GM12878 (cell line): ENCODE results near the gene CENATAC. TPM values are rescaled to one million over a fixed set of nuclear protein-coding genes. Genes with fewer than 3 reads are reported as not detected.

ENCODE experiments used
- ATAC-seq: fragments of 200-7000 bp; cut with Tn5 transposase; 3 replicates; pipeline ENCODE4 v1.9.1; 2020; ENCODE audit warnings: mild to moderate bottlenecking, moderate library complexity
- BruUV-seq: library from RNA; stranded (reverse); fragments of 400-500 nt; replicated peaks from 2 replicates; lab custom pipeline; 2021; lab: Mats Ljungman, UMichigan
- CTCF ChIA-PET: fragments of 300-600 bp; sonication (Branson Sonifier 250); formaldehyde crosslinking; extraction: SDS; loops from one replicate; lab custom pipeline; 2021; ENCODE audit warnings: inconsistent platforms; lab: Yijun Ruan, JAX
- POLR2A ChIA-PET: fragments of 350-600 bp; formaldehyde crosslinking; extraction: SDS; loops from one replicate; lab custom pipeline; 2021; ENCODE audit warnings: inconsistent platforms; lab: Charles Lee
- RAD21 ChIA-PET: fragments of 300-600 bp; sonication (Branson Sonifier 250); formaldehyde crosslinking; loops from one replicate; lab custom pipeline; 2023; ENCODE audit warnings: antibody characterized with exemption; ENCODE audit not compliant: unreplicated experiment; lab: Charles Lee
- SMC1A ChIA-PET: fragments of 300-600 bp; sonication (Branson Sonifier 250); formaldehyde crosslinking; loops from one replicate; lab custom pipeline; 2023; ENCODE audit not compliant: unreplicated experiment, uncharacterized antibody; lab: Charles Lee
- DNase-seq: peaks from one replicate; pipeline ENCODE4 v3.0.0-alpha.2; 2011; ENCODE audit warnings: low read depth, low spot score
- FAIRE-seq: peaks from 3 replicates; lab custom pipeline; 2011; peaks lifted over from hg19 to GRCh38; lab: Jason Lieb, UNC
- H2AFZ ChIP-seq: 2 replicates; pipeline ENCODE4 v1.6.0; 2011; ENCODE audit warnings: low read depth, low read length, control low read depth; ENCODE audit not compliant: control insufficient read depth
- H3K27ac ChIP-seq: 2 replicates; pipeline ENCODE4 v1.5.1; 2011; ENCODE audit warnings: control low read depth; ENCODE audit not compliant: control insufficient read depth, insufficient read depth
- H3K27me3 ChIP-seq, 2 experiments: replicated peaks in 1 of 2; 2 replicates each; pipeline versions ENCODE4 v1.6.0 to v1.6.1; 2011; ENCODE audit warnings: low read length in 1 of 2; ENCODE audit not compliant: control insufficient read depth in 2 of 2, insufficient read depth in 2 of 2
- H3K36me3 ChIP-seq, 2 experiments: 2 replicates each; pipeline ENCODE4 v1.5.1; 2011; ENCODE audit warnings: low read length in 1 of 2; ENCODE audit not compliant: control insufficient read depth in 2 of 2, insufficient read depth in 2 of 2
- H3K4me1 ChIP-seq: 2 replicates; pipeline ENCODE4 v1.6.1; 2011; ENCODE audit warnings: mild to moderate bottlenecking, low read length, moderate library complexity, mixed read lengths; ENCODE audit not compliant: control insufficient read depth, insufficient read depth
- H3K4me2 ChIP-seq: 2 replicates; pipeline ENCODE4 v1.6.0; 2011; ENCODE audit warnings: control low read depth; ENCODE audit not compliant: control insufficient read depth, insufficient read depth
- H3K4me3 ChIP-seq: fragments of 200-600 bp; sonication (generic); 2 replicates; pipeline ENCODE4 v1.5.1; 2016
- H3K79me2 ChIP-seq: 2 replicates; pipeline ENCODE4 v1.6.0; 2011; ENCODE audit warnings: low read length; ENCODE audit not compliant: control insufficient read depth, insufficient read depth
- H3K9ac ChIP-seq: 2 replicates; pipeline ENCODE4 v1.8.0; 2011; ENCODE audit warnings: low read length, control low read depth, mixed read lengths; ENCODE audit not compliant: control insufficient read depth, insufficient read depth
- H3K9me3 ChIP-seq: replicated peaks from 3 replicates; pipeline ENCODE4 v1.5.1; 2011; ENCODE audit warnings: mild to moderate bottlenecking, low read length; ENCODE audit not compliant: control insufficient read depth, insufficient read depth
- H4K20me1 ChIP-seq: 2 replicates; pipeline ENCODE4 v1.6.0; 2011; ENCODE audit not compliant: control insufficient read depth, insufficient read depth
- ATF3 ChIP-seq: IDR thresholded peaks from 2 replicates; pipeline ENCODE4 v1.6.1; 2011; ENCODE audit warnings: low read depth, mild to moderate bottlenecking, low read length, moderate library complexity, borderline replicate concordance; ENCODE audit errors: extremely low read depth
- IRF5 ChIP-seq: fragments of 450-650 bp; IDR thresholded peaks from 2 replicates; pipeline ENCODE4 v1.6.1; 2017; ENCODE audit warnings: borderline replicate concordance
- NFXL1 ChIP-seq: fragments of 450-650 bp; IDR thresholded peaks from 2 replicates; pipeline ENCODE4 v1.6.1; 2017; ENCODE audit warnings: antibody characterized with exemption, mild to moderate bottlenecking, borderline replicate concordance
- POU2F2 ChIP-seq: IDR thresholded peaks from 3 replicates; pipeline ENCODE4 v1.6.1; 2011; ENCODE audit warnings: low read depth, mild to moderate bottlenecking, low read length, borderline replicate concordance
- RAD21 ChIP-seq: IDR thresholded peaks from 2 replicates; pipeline ENCODE4 v1.6.1; 2011; ENCODE audit warnings: mild to moderate bottlenecking, low read depth, low read length, moderate library complexity; ENCODE audit not compliant: insufficient read depth
- SUPT20H ChIP-seq: IDR thresholded peaks from 2 replicates; pipeline ENCODE4 v1.6.1; 2011; ENCODE audit warnings: low read depth, mild to moderate bottlenecking, low read length, moderate library complexity, borderline replicate concordance; ENCODE audit not compliant: control insufficient read depth
- WGBS: methylation state at CpG from one replicate; pipeline ENCODE4 v1.1.6; 2016; ENCODE audit warnings: low lambda C conversion rate; ENCODE audit not compliant: insufficient replicate concordance, insufficient coverage; ENCODE audit errors: missing lambda C conversion rate; 5-methylcytosine and 5-hydroxymethylcytosine counted together
- in situ Hi-C: fragments of 300-500 bp; cut with MboI; formaldehyde crosslinking; loops from 9 replicates; pipeline ENCODE4 v1.14.3; 2018; ENCODE audit warnings: mixed read lengths
- intact Hi-C: fragments of 100-400 bp; cut with micrococcal nuclease; formaldehyde crosslinking; loops from one replicate; pipeline ENCODE4 v1.14.2; 2022; ENCODE audit not compliant: unreplicated experiment
- polyA plus RNA-seq, 11 experiments: library from polyadenylated mRNA; depleted of rRNA in 4 of 11; unstranded in 6 of 11; stranded (reverse) in 5 of 11; fragments of >200 nt; fragmentation: Nextera tagmentation in 4 of 11; fragmentation: Illumina TruSeq in 1 of 11; extraction: Ambion mirVana in 4 of 11; extraction: Trizol in 1 of 11; gene quantifications; 1 replicate in 1 of 11; 2 replicates in 10 of 11; pipeline versions ENCODE4 v1.2.1 to v1.2.3, GENCODE V29; 2011 to 2016; ENCODE audit warnings: inconsistent platforms in 2 of 11, missing spikeins in 2 of 11, low read depth in 1 of 11
- total RNA-seq, 4 experiments: library from RNA; depleted of rRNA in 3 of 4; stranded (reverse); fragments of >200 nt in 3 of 4; fragmentation: Illumina TruSeq in 1 of 4; extraction: Trizol in 1 of 4; gene quantifications; 2 replicates each; pipeline versions ENCODE4 v1.2.1 to v1.2.3, GENCODE V29; 2013 to 2021

CENATAC gene
- total and polyA plus RNA-seq, 10 of the 15 experiments (the other 5 are each of a cell fraction or from before 2014, with no cell fraction given): 4.8 to 37.1 (median 24.1) TPM

- TF ChIP-seq SUPT20H: no peak
- no peak for TF ChIP-seq IRF5
- no peak for TF ChIP-seq NFXL1
- TF ChIP-seq ATF3: no peak
Observed at GRCh38 chr11:119027561-119028345, 29.8 kb downstream of the CENATAC start (continued).

GRCh38 chr11:119028346-119029068 lies 30.6 kb downstream of the CENATAC start:
- no peaks in the 10 kb centered on the region for H3K27me3 ChIP-seq
- no peak for ATAC-seq
- ChIA-PET CTCF (no interaction called here), SMC1A (interaction anchor here (0.5 to 4.9 kb wide), 4 partner anchors 11 to 296 kb away, joined by 3 to 40 read pairs (median 3); partner anchors contain the start of genes RPS25 and TRAPPC4), POLR2A (interaction anchor here (0.6 to 2.3 kb wide), 6 partner anchors 10 to 88 kb away, joined by 3 to 9 read pairs (median 4); partner anchors contain the start of genes C2CD2L, CENATAC, RPS25 and TRAPPC4), RAD21 (interaction anchor here (0.7 kb wide), 1 partner anchor 28 kb away, joined by 3 read pairs; no protein-coding TSS in a partner anchor)
- no peak overlapping the region for H2AFZ ChIP-seq
- H3K4me1 ChIP-seq: peaks cover 14% of the 10 kb centered on the region
- H3K9ac ChIP-seq: no peak overlapping the region
- no peak overlapping the region for H3K27ac ChIP-seq
- DNase-seq: no peak
- no peak overlapping the region; the same call in none of the 2 replicates for H3K4me3 ChIP-seq
- BruUV-seq: no TSS peak
- no peak for FAIRE-seq
- peak; percentile 24; the same call in 1 of the 3 replicates for TF ChIP-seq POU2F2
- no peak for TF ChIP-seq RAD21
- peak overlapping the region; percentile 85; the same call in 1 of the 2 replicates for H3K4me2 ChIP-seq
- peaks cover 4 to 5% of the 10 kb centered on the region in 2 experiments; a peak in 3 of 4 replicates for H3K36me3 ChIP-seq
- intact Hi-C loops (no loop called here), in situ Hi-C loops (no loop called here)
- no peaks in the 10 kb centered on the region for H3K9me3 ChIP-seq
- peaks cover 13% of the 10 kb centered on the region for H3K79me2 ChIP-seq
- no peaks in the 10 kb centered on the region for H4K20me1 ChIP-seq
- WGBS: 76% methylated on average over 9 of the region's 9 CpGs
